CD4-positive, alpha-beta T cell treated with Interleukin-2 at 100 ng/mL for 4 hours (primary cell): ENCODE data around the gene LPIN2.

Source experiments
- DNase-seq: peaks from one replicate; pipeline ENCODE4 v3.0.0-alpha.2; 2020; ENCODE audit warnings: low spot score

The LPIN2 gene

GRCh38 chr18:2981212-2981728 is 31.7 kb downstream of the LPIN2 start:
- peak; percentile 60 for DNase-seq

- peak; percentile 57 for DNase-seq
Measured at GRCh38 chr18:2979871-2980790, 32.8 kb downstream of the LPIN2 start.

GRCh38 chr18:2979129-2979528 is 33.8 kb downstream of the LPIN2 start:
- DNase-seq = no peak

GRCh38 chr18:2978661-2979106 is 34.3 kb downstream of the LPIN2 start:
- DNase-seq = no peak

GRCh38 chr18:2978208-2978607 is 34.7 kb downstream of the LPIN2 start:
- no peak for DNase-seq

- DNase-seq = no peak
Measured at GRCh38 chr18:2976218-2977132, 36.5 kb downstream of the LPIN2 start.

DNA sequence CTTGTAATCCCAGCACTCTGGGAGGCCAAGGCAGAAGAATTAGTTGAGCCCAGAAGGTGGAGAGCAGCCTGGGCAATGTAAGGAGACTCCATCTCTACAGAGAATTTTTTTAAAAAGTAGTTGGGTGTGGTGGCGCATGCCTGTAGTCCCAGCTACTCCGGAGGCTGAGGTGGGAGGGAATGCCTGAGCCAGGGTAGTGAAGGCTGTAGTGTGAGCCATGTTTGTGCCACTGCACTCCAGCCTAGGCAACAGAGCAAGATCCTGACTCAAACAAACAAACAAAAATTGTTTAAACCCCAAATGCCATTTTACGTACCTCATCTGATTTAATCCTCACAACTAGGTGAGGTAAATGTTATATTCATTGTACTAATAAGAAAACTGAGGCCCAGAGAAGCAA is 38.2 kb downstream of the LPIN2 start:
- no peak for DNase-seq

- peak; percentile 81 for DNase-seq
Measured at GRCh38 chr18:2971741-2972552, 41.0 kb downstream of the LPIN2 start.

DNA sequence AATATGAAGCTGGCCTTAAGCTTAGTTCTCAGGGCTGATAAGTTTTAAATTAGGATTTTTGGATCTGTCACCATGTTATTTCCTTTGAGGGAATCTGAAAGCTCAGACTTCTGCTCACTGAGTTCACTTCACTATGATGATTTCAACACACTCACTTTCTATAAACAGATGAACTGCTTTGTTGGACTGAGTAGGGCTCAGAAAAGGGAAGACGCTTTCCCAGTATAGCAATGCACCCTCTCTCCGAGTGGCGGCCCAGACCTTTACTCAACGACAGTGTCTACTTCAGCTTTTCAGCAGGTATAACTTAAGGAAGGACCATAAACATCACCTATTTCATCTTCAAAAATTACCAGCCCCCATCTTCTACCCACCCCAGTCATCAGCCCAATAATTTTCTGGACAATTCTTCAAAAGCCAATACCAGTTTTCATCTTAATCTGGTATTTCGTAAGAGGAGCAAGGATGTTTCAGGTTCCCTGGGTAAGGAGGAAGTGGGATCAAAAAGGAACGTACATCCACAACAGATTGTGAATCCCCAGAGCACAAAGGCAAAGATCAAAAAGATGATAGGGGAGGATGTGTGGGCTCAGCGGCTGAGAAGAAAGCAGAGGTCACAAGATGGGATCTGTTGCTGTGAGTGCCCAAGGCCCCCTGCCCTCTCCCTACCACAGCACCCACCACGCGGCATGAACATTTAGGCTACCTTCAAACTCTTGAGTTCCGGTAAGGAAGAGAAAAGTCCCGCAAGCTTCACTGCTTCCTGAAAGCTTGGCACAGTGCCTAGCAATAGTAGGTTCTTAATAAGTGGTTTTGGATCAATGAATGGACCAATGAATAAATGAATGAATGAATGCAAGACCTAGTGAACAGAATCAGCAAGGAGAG is 41.9 kb downstream of the LPIN2 start:
- DNase-seq = peak; percentile 54

- DNase-seq = no peak
Measured at GRCh38 chr18:2970344-2970743, 42.6 kb downstream of the LPIN2 start.

DNA sequence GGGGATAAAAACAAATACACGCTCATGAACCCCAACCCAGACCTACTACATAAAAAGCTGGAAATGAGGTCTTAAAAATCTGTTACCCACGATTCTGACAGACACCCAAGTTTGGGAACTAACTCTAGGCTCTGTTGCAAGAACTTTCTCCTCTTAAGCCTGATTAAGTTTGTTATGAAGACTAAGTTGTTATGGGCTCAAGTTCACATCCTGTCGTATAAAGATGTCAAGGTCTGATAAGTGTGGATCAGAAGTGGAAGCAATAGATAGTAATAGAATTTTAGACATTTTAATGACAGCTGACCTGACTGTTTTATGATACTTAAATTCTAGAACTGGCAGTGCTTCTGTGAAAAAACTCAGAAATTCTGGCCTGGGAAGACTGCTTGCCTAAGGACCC is 43.2 kb downstream of the LPIN2 start:
- no peak for DNase-seq

DNA sequence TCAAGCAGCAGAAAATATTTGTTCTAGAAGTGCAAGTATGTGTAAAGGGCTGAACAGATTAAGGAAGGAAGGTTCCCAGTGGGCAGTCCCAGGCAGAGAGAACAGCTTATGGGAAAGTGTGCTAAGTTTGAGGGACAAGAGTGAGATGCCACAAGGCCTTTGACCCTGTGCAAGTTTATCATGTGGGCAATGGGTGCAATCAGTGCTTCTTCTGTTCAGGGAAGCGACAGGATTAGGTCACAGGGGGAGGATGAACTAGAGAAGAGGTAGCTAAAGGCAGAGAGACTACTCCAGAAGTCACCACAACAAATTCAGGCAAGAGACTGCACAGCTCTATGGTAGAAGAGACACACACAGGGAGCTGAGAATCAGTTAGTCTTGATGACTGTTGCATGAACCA is 44.3 kb downstream of the LPIN2 start:
- no peak for DNase-seq

DNA sequence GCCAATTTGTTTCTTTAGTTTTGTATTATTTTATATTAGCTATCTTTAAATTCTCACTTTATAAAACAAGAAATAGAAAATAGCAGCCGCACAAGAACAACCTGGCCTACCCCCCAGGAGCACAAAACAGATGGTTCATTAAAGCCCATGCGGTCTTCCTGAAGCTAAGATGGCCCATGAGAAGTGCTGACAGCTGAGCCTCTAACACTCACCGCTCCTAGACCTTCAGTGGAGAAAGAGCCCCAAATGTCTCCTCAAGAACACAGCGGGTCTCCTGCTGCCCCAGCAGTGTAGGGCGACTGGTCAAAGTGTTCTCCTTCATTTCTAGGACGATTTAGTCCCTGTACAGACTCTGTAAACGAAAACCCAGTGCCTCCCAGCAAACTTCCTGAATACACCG is 45.1 kb downstream of the LPIN2 start:
- no peak for DNase-seq

DNA sequence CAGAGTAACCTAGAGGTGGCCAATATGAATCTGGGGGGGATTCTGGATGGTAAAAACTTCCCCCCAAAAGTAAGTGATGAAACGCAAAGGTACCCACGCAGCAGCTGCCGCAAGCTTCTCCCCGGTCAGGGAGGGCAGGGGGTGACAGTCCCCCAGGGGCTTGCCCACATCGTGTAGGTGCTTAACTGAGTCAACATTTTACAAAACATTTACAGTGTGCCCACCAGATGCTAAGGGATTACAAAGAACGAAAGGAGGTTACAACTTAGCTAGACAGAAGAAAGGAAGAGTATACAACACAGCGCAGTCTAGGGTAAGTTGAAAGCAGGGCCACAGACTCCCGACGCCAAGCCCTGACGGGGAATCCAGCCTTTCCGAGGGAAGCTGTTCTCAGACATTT is 45.6 kb downstream of the LPIN2 start:
- no peak for DNase-seq

DNA sequence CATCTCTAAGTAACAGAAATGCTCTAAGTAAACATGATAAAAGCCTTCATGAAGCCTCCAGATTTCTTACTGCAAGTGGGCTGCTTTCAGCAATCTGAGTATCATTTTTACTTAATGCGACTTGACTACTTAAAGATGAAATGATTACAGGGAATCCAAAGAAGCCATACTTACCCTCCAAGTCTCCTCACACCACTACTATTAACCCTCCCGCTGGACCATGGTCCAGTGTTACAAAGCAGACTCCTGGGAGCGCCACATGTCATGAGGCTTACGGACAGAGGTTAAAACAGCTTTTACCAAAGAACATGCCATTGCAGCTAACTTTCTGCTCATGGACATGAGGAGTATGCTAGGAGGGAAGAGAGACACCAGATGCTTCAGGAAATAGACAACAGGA is 46.4 kb downstream of the LPIN2 start:
- DNase-seq = no peak

DNA sequence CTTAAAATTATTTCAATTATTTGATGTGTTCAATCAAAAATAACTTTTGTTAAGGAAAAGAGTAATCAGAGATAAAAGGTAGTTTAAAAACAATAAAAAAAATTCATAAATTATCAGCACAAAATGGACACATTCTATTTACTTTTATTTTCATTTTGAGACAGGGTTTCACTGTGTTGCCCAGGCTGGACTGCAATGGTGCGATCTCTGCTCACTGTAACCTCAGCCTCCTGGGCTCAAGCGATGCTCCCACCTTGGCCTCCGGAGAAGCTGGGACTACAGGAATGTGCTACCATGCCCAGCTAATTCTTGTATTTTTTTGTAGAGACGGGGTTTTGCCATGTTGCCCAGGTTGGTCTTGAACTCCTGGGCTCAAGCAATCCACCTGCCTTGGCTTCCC is 47.1 kb downstream of the LPIN2 start:
- DNase-seq = no peak

DNA sequence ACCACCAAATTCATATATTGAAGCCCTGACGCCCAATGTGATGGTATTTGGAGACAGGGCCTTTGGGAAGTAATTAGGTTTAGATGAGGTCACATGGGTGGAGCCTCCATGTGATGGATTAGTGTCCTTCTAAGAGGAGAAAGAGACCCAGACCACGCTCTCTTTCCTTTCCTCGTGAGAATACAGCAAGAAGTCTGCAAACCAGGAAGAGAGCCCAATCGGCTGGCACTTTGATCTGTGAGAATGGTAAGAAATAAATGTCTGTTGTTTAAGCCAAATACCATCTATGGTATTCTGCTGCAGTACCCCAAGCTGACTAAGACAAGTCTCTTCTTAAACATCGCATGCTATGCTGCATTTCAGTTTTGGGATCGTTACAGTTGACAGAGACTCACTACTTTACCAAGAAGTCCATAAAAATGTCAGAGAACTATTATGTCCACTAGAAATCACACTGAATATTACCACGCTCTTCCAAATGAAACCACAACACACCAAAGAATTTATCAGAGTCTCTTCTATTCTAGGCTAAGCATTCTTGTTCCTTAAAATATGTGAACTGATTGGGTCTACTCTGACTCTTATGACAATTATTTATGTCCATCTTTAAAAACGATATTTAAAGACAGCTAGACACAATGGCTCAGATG is 48.5 kb downstream of the LPIN2 start:
- peak; percentile 49 for DNase-seq
